Mucosa of descending colon (tissue), 3 donors: Measurements from ENCODE around the gene BAG1. TPM values are rescaled to one million over a fixed set of nuclear protein-coding genes. Genes with fewer than 3 reads are reported as not detected.
A peak's percentile ranks its signal among the peaks of the same experiment; 100 is the strongest.

ENCODE experiments used
- ATAC-seq: fragments of 200-7000 bp; cut with Tn5 transposase; one replicate; pipeline ENCODE4 v1.9.1; 2020; ENCODE audit warnings: mild to moderate bottlenecking, moderate library complexity
- DNase-seq, 3 donors: peaks; one replicate each; pipeline ENCODE4 v3.0.0-alpha.2; 2020
- H3K36me3 ChIP-seq: fragments of 200-600 bp; one replicate; pipeline ENCODE4 v1.8.0; 2021; ENCODE audit warnings: low read depth, mild to moderate bottlenecking
- H3K4me1 ChIP-seq: fragments of 200-600 bp; one replicate; pipeline ENCODE4 v1.8.0; 2021; ENCODE audit warnings: low read depth, mild to moderate bottlenecking
- H3K4me3 ChIP-seq: fragments of 200-600 bp; one replicate; pipeline ENCODE4 v1.8.0; 2021; ENCODE audit warnings: mild to moderate bottlenecking
- H3K9me3 ChIP-seq: fragments of 200-600 bp; one replicate; pipeline ENCODE4 v1.8.0; 2021; ENCODE audit warnings: mild to moderate bottlenecking
- intact Hi-C, 2 donors: fragments of 100-400 bp; cut with DNase I in 1 of 2; cut with micrococcal nuclease in 1 of 2; formaldehyde crosslinking; loops; one replicate each; pipeline versions ENCODE4 v1.11.0 to v1.11.1; 2022; cut with DNase I, micrococcal nuclease
- total RNA-seq, 3 donors: library from RNA; stranded (reverse); fragmentation: NEBNext Ultra II Directional in 2 of 3; extraction: Animal tissue kit (Norgen Biotek cat#: 25700) in 2 of 3; gene quantifications; one replicate each; pipeline versions ENCODE4 v1.2.1 to v1.2.4, GENCODE V29; 2021 to 2023
- TF ChIP-seq, protein P1 (sequence below): fragments of 200-600 bp; IDR thresholded peaks from one replicate; pipeline ENCODE4 v1.8.0; 2022; ENCODE audit warnings: antibody characterized with exemption, mild to moderate bottlenecking
- donor health status: DM: no; HTN: no; CAD: no; lungs with moderate emphysema.
- donor health status: DM: no; HTN: no; CAD: no.
- donor health status: DM: no; HTN: yes; CAD: no.

Gene BAG1
- total RNA-seq, 3 donors from 2014 or later: 120 to 155 (median 153) TPM

DNA sequence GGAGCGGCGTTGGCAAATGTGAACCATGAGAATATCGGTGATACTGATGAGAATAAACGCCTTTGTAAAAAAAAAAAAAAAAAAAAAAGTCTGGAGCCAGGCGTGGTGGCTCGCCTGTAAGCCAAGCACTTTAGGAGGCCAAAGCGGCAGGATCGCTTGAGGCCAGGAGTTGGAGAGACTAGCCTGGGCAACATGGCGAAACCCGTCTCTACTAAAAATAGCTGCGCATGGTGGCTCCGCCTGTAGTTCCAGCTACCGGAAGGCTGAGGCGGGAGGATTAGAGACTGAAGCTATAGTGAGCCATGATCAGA, 25.4 kb upstream of the BAG1 start:
- intact Hi-C loops: no loop called here
- H3K9me3 ChIP-seq: no peaks in the 10 kb centered on the region
- ATAC-seq (peak; percentile 30), DNase-seq (no peak)
- peaks cover 24% of the 10 kb centered on the region for H3K4me1 ChIP-seq
- TF ChIP-seq, protein P1, sequence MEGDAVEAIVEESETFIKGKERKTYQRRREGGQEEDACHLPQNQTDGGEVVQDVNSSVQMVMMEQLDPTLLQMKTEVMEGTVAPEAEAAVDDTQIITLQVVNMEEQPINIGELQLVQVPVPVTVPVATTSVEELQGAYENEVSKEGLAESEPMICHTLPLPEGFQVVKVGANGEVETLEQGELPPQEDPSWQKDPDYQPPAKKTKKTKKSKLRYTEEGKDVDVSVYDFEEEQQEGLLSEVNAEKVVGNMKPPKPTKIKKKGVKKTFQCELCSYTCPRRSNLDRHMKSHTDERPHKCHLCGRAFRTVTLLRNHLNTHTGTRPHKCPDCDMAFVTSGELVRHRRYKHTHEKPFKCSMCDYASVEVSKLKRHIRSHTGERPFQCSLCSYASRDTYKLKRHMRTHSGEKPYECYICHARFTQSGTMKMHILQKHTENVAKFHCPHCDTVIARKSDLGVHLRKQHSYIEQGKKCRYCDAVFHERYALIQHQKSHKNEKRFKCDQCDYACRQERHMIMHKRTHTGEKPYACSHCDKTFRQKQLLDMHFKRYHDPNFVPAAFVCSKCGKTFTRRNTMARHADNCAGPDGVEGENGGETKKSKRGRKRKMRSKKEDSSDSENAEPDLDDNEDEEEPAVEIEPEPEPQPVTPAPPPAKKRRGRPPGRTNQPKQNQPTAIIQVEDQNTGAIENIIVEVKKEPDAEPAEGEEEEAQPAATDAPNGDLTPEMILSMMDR: no peak
- no peaks in the 10 kb centered on the region for H3K36me3 ChIP-seq
- peak overlapping the region; percentile 64 for H3K4me3 ChIP-seq

DNA sequence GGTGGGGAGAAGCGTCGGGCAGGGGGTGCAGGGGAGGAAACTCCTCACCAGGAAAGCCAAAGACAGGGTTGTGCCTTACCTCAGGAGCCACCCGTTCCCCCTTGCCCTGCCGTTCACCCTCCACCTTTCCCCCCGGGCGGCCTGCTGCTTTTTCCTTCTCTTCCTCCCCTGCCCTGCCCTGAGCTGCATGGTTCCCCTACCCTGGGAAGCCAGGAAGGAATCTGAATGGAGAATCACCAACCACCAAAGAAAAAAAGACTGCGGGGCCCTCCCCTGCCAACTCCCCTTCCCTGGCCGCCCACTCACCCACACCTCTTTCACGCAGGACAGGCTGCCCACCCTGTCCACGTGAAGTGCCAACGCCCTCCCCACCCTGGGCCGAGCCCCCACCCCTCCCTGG, 25.0 kb upstream of the BAG1 start:
- DNase-seq: peak; percentile 37 to 53 (median 49)

DNA sequence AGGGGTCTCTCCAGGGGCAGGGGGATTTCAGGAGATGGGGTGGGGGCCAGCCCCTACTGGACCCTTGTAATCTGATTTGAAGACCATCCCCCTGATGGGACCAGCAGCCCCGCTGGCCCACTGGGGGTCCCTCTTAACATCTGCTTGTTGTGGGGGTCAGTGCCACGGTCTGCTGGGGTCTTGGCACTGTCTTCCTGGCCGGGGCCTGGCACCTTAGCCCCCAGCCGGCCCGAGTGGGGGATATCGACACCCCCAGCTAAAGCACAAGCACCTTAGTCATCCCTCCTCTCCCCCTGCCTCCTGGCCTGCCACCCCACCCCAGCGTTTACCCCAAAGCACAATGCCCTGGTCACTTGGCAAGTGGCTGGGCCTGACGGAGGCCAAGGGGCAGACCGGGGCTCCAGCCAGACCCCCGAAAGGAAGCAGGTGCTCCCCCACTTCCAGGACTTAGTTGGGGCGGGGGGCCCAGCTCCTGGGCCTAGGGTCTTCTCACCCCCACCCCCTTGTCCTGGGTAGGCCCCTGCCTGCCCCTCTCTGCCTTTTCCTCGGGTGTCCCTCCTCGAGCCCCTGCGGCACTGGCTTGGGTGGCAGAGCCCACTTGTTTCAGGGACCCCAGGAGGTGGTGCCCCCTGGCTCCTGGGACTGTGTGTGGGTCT, 24.4 kb upstream of the BAG1 start:
- Histone ChIP-seq H3K36me3 (no peaks in the 10 kb centered on the region), H3K9me3 (no peaks in the 10 kb centered on the region), H3K4me3 (no peak overlapping the region), H3K4me1 (peaks cover 24% of the 10 kb centered on the region)
- DNase-seq (peak in 2 of 3 donors; percentile 53 to 66), ATAC-seq (no peak)
- intact Hi-C loops: no loop called here
- TF ChIP-seq, protein P1: no peak

More for the DNA sequence above, 25.0 kb upstream of the BAG1 start:
- Histone ChIP-seq H3K36me3 (no peaks in the 10 kb centered on the region), H3K9me3 (no peaks in the 10 kb centered on the region), H3K4me3 (no peak overlapping the region), H3K4me1 (peaks cover 24% of the 10 kb centered on the region)
- intact Hi-C loops: no loop called here
- TF ChIP-seq, protein P1: no peak
- no peak for ATAC-seq

DNA sequence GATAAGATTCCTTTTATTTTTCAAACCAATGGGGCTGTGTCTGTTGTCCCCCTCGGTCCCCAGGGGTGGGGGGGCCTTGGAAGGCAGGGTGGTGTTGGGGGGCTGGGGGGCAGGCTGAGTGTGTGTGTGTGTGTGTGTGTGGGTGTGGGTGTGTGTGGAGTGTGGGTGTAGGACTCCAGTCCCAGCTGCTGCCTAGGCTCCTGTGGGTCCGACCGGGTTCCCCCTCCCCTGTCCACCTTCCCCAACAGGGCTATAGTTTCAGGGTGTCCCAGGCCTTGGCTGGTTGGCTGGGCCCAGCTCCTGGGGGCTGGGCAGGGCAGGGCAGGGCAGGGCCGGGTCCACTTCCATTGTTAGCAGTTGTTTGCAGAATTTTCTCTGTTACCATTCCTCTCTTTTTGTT, 23.7 kb upstream of the BAG1 start:
- no peaks in the 10 kb centered on the region for H3K36me3 ChIP-seq
- H3K4me1 ChIP-seq: peaks cover 17% of the 10 kb centered on the region
- H3K9me3 ChIP-seq: no peaks in the 10 kb centered on the region
- ATAC-seq (no peak), DNase-seq (peak in 1 of 3 donors; percentile 35)
- no peak overlapping the region for H3K4me3 ChIP-seq
- TF ChIP-seq, protein P1: no peak
- intact Hi-C loops: no loop called here

DNA sequence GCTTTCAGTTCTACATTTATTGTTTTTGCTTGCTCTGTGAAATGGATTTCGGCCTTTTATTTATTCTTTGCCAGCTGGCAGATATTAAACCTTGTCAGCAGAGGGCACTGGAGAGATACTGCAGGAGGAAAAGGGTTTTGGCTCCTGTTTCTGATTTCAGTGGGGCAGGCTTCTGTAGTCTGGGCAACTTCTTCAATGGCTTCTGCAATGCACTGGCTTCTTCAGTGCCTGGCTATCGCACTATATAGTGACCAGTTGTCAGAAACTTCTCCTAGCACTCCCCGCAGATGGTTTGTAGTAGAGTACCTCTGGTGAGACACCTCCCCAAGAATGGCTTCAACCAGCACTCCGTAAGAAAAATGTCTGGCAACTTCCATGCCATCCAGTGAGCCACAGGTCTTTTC, 22.6 kb upstream of the BAG1 start:
- peaks cover 14% of the 10 kb centered on the region for H3K4me1 ChIP-seq
- ATAC-seq: peak; percentile 27
- intact Hi-C loops: no loop called here
- peak in 1 of 3 donors; percentile 71 for DNase-seq
- no peaks in the 10 kb centered on the region for H3K36me3 ChIP-seq
- TF ChIP-seq, protein P1: peak; percentile 47
- no peak overlapping the region for H3K4me3 ChIP-seq
- no peaks in the 10 kb centered on the region for H3K9me3 ChIP-seq

DNA sequence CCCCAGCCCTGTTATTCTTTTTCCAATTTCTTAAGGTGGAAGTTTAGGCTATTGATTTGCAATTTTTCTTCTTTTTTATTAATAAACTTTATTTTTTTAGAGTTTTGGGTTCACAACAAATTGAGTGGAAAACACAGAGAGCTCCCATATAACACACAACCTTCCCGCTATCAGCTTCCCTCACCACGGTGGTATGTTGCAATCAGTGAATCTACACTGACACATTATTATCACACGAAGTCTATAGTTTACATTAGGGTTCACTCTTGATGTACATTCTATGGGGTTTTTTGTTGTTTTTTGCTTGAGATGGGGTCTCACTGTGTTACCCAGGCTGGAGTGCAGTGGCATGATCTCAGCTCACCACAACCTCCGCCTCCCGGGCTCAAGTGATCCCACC, 21.0 kb upstream of the BAG1 start:
- ATAC-seq (no peak), DNase-seq (no peak)
- H3K36me3 ChIP-seq: no peaks in the 10 kb centered on the region
- H3K9me3 ChIP-seq: no peaks in the 10 kb centered on the region
- TF ChIP-seq, protein P1: no peak
- peaks cover 4% of the 10 kb centered on the region for H3K4me1 ChIP-seq
- intact Hi-C loops: no loop called here
- H3K4me3 ChIP-seq: no peak overlapping the region
